Activated B cell treated with CpG ODN at 0.5 μM for 24 hours (primary cell): ENCODE results near the gene FAAP100. TPM values are rescaled to one million over a fixed set of nuclear protein-coding genes. Genes with fewer than 3 reads are reported as not detected.

ENCODE experiments used
- ATAC-seq: fragments of 200-7000 bp; cut with Tn5 transposase; one replicate; pipeline ENCODE4 v1.10.0; 2021; ENCODE audit warnings: low read depth, mild to moderate bottlenecking, moderate library complexity
- CTCF ChIA-PET: fragments of 350-600 bp; sonication (Branson Sonifier 250); formaldehyde crosslinking; loops from one replicate; lab custom pipeline; 2021; ENCODE audit warnings: antibody characterized with exemption; lab: Charles Lee
- POLR2A ChIA-PET: fragments of 350-600 bp; sonication (Branson Sonifier 250); formaldehyde crosslinking; loops from one replicate; lab custom pipeline; 2021; ENCODE audit warnings: antibody characterized with exemption; lab: Charles Lee
- DNase-seq: peaks from one replicate; pipeline ENCODE4 v3.0.0; 2022
- H3K27ac Mint-ChIP-seq: one replicate; pipeline ENCODE4 v1.8.0; 2020; ENCODE audit warnings: mixed read lengths
- H3K27me3 Mint-ChIP-seq: one replicate; pipeline ENCODE4 v1.8.0; 2021; ENCODE audit warnings: mixed read lengths
- H3K36me3 Mint-ChIP-seq: one replicate; pipeline ENCODE4 v1.8.0; 2021; ENCODE audit warnings: low read depth, mixed read lengths
- H3K4me1 Mint-ChIP-seq: one replicate; pipeline ENCODE4 v1.8.0; 2021; ENCODE audit warnings: mixed read lengths
- H3K4me3 Mint-ChIP-seq: one replicate; pipeline ENCODE4 v1.8.0; 2020; ENCODE audit warnings: mild to moderate bottlenecking, mixed read lengths
- H3K9me3 Mint-ChIP-seq: one replicate; pipeline ENCODE4 v1.8.0; 2020; ENCODE audit warnings: mixed read lengths
- CTCF ChIP-seq: fragments of 200-600 bp; IDR thresholded peaks from one replicate; pipeline ENCODE4 v1.8.0; 2022; ENCODE audit warnings: antibody characterized with exemption, mild to moderate bottlenecking
- intact Hi-C: fragments of 100-400 bp; cut with micrococcal nuclease; formaldehyde crosslinking; loops from one replicate; pipeline ENCODE4 v1.15.1; 2024
- total RNA-seq: library from RNA; stranded (reverse); gene quantifications from 2 replicates; pipeline ENCODE4 v1.2.3, GENCODE V29; 2022

The FAAP100 gene
- total RNA-seq, 1 donor from 2014 or later, result 48.2 TPM

- intact Hi-C loops, result no loop called here
- TF ChIP-seq CTCF, result no peak
- peaks cover 8% of the 10 kb centered on the region for H3K4me1 Mint-ChIP-seq
- ATAC-seq (no peak), DNase-seq (no peak)
- ChIA-PET POLR2A (interaction anchor here (0.6 kb wide), 1 partner anchor 12 kb away, joined by 5 read pairs; no protein-coding TSS in a partner anchor), CTCF (interaction anchor here (1.5 kb wide), 1 partner anchor 24 kb away, joined by 3 read pairs; no protein-coding TSS in a partner anchor)
- no peak overlapping the region for H3K27ac Mint-ChIP-seq
- H3K27me3 Mint-ChIP-seq, result no peaks in the 10 kb centered on the region
- no peaks in the 10 kb centered on the region for H3K9me3 Mint-ChIP-seq
- H3K36me3 Mint-ChIP-seq, result peaks cover 72% of the 10 kb centered on the region
- no peak overlapping the region for H3K4me3 Mint-ChIP-seq
Measured at GRCh38 chr17:81576621-81577277, 24.6 kb upstream of the FAAP100 start.

GRCh38 chr17:81575836-81576235, 23.7 kb upstream of the FAAP100 start:
- no peaks in the 10 kb centered on the region for H3K9me3 Mint-ChIP-seq
- no peak for ATAC-seq
- H3K27ac Mint-ChIP-seq, result no peak overlapping the region
- TF ChIP-seq CTCF, result no peak
- ChIA-PET CTCF (no interaction called here), POLR2A (no interaction called here)
- no peak overlapping the region for H3K4me3 Mint-ChIP-seq
- peaks cover 76% of the 10 kb centered on the region for H3K36me3 Mint-ChIP-seq
- intact Hi-C loops, result no loop called here
- no peak for DNase-seq
- no peaks in the 10 kb centered on the region for H3K27me3 Mint-ChIP-seq
- H3K4me1 Mint-ChIP-seq, result peaks cover 8% of the 10 kb centered on the region

GRCh38 chr17:81574643-81574956, 22.4 kb upstream of the FAAP100 start:
- peaks cover 77% of the 10 kb centered on the region for H3K36me3 Mint-ChIP-seq
- no peaks in the 10 kb centered on the region for H3K27me3 Mint-ChIP-seq
- intact Hi-C loops, result no loop called here
- H3K4me3 Mint-ChIP-seq, result no peak overlapping the region
- no peaks in the 10 kb centered on the region for H3K9me3 Mint-ChIP-seq
- peaks cover 8% of the 10 kb centered on the region for H3K4me1 Mint-ChIP-seq
- POLR2A ChIA-PET, result no interaction called here
- no peak overlapping the region for H3K27ac Mint-ChIP-seq
- ATAC-seq (no peak), DNase-seq (no peak)
- TF ChIP-seq CTCF, result no peak
- CTCF ChIA-PET, result no interaction called here

GRCh38 chr17:81573794-81574642, 21.9 kb upstream of the FAAP100 start:
- Mint-ChIP-seq H3K36me3 (peaks cover 80% of the 10 kb centered on the region), H3K27ac (no peak overlapping the region), H3K4me3 (no peak overlapping the region), H3K4me1 (peaks cover 5% of the 10 kb centered on the region), H3K9me3 (no peaks in the 10 kb centered on the region), H3K27me3 (no peaks in the 10 kb centered on the region)
- POLR2A ChIA-PET, result no interaction called here
- ATAC-seq (no peak), DNase-seq (no peak)
- CTCF ChIA-PET, result no interaction called here
- no peak for TF ChIP-seq CTCF
- intact Hi-C loops, result no loop called here

GRCh38 chr17:81572563-81573168, 20.5 kb upstream of the FAAP100 start:
- no peak for DNase-seq
- POLR2A ChIA-PET, result no interaction called here
- H3K36me3 Mint-ChIP-seq, result peaks cover 83% of the 10 kb centered on the region
- H3K27me3 Mint-ChIP-seq, result no peaks in the 10 kb centered on the region
- no peak overlapping the region for H3K27ac Mint-ChIP-seq
- intact Hi-C loops, result no loop called here
- H3K4me3 Mint-ChIP-seq, result no peak overlapping the region
- H3K9me3 Mint-ChIP-seq, result no peaks in the 10 kb centered on the region
- CTCF ChIA-PET, result no interaction called here
- no peak for TF ChIP-seq CTCF
- no peak for ATAC-seq
- no peaks in the 10 kb centered on the region for H3K4me1 Mint-ChIP-seq
